GM23338 (cell line): ENCODE data around the gene MVP. TPM values are rescaled to one million over a fixed set of nuclear protein-coding genes. Genes with fewer than 3 reads are reported as not detected.

Experiments used
- ATAC-seq: fragments of 200-7000 bp; cut with Tn5 transposase; 3 replicates; pipeline ENCODE4 v1.9.1; 2020
- DNase-seq: peaks from one replicate; pipeline ENCODE4 v3.0.0-alpha.2; 2015; ENCODE audit warnings: low spot score
- H2AFZ ChIP-seq: fragments of 200-600 bp; sonication (generic); 2 replicates; pipeline ENCODE4 v1.8.0; 2016; ENCODE audit warnings: antibody characterized with exemption, mild to moderate bottlenecking, moderate library complexity
- H3F3A ChIP-seq: fragments of 200-600 bp; sonication (generic); replicated peaks from 2 replicates; pipeline ENCODE4 v1.8.0; 2017; ENCODE audit warnings: antibody characterized with exemption, mixed run types, low read depth
- H3K27ac ChIP-seq: fragments of 200-600 bp; sonication (generic); 2 replicates; pipeline ENCODE4 v1.6.1; 2016; ENCODE audit warnings: low read depth
- H3K27me3 ChIP-seq: fragments of 200-600 bp; sonication (generic); 2 replicates; pipeline ENCODE4 v1.8.0; 2016; ENCODE audit warnings: mild to moderate bottlenecking, mixed run types, moderate library complexity; ENCODE audit not compliant: insufficient read depth
- H3K36me3 ChIP-seq: fragments of 200-600 bp; sonication (generic); 2 replicates; pipeline ENCODE4 v1.8.0; 2016; ENCODE audit warnings: mild to moderate bottlenecking; ENCODE audit not compliant: insufficient read depth
- H3K4me1 ChIP-seq: fragments of 200-600 bp; sonication (generic); 2 replicates; pipeline ENCODE4 v1.8.0; 2016; ENCODE audit warnings: mild to moderate bottlenecking, moderate library complexity; ENCODE audit not compliant: insufficient read depth
- H3K4me2 ChIP-seq: fragments of 200-600 bp; sonication (generic); 2 replicates; pipeline ENCODE4 v1.7.1; 2017; ENCODE audit warnings: mixed run types
- H3K4me3 ChIP-seq: fragments of 200-600 bp; sonication (generic); 2 replicates; pipeline ENCODE4 v1.6.1; 2016; ENCODE audit warnings: mixed run types
- H3K79me2 ChIP-seq: fragments of 200-600 bp; sonication (generic); replicated peaks from 2 replicates; pipeline ENCODE4 v1.8.0; 2017; ENCODE audit warnings: mild to moderate bottlenecking; ENCODE audit not compliant: insufficient read depth
- H3K9me2 ChIP-seq: fragments of 200-600 bp; sonication (generic); 2 replicates; pipeline ENCODE4 v1.8.0; 2017; ENCODE audit not compliant: insufficient read depth
- H4K20me1 ChIP-seq: fragments of 200-600 bp; sonication (generic); replicated peaks from 2 replicates; pipeline ENCODE4 v1.8.0; 2017; ENCODE audit warnings: mild to moderate bottlenecking; ENCODE audit not compliant: insufficient read depth
- H3K27ac Mint-ChIP-seq: 2 replicates; pipeline ENCODE4 v1.8.0; 2020; ENCODE audit warnings: inconsistent platforms, mild to moderate bottlenecking, moderate library complexity, mixed read lengths
- H3K27me3 Mint-ChIP-seq: 3 replicates; pipeline ENCODE4 v1.8.0; 2022; ENCODE audit warnings: low read depth, mild to moderate bottlenecking, moderate library complexity, mixed read lengths, inconsistent platforms; ENCODE audit not compliant: insufficient read depth, poor library complexity
- H3K36me3 Mint-ChIP-seq: 3 replicates; pipeline ENCODE4 v1.8.0; 2021; ENCODE audit warnings: low read depth, mild to moderate bottlenecking, inconsistent platforms, moderate library complexity, mixed read lengths
- H3K4me1 Mint-ChIP-seq: 3 replicates; pipeline ENCODE4 v1.8.0; 2020; ENCODE audit warnings: mild to moderate bottlenecking, inconsistent platforms, mixed read lengths
- H3K4me3 Mint-ChIP-seq: 3 replicates; pipeline ENCODE4 v1.8.0; 2021; ENCODE audit warnings: moderate library complexity, mild to moderate bottlenecking, inconsistent platforms, mixed read lengths
- H3K9me3 Mint-ChIP-seq: 3 replicates; pipeline ENCODE4 v1.8.0; 2020; ENCODE audit warnings: moderate library complexity, mild to moderate bottlenecking, inconsistent platforms, mixed read lengths
- EZH2phosphoT487 ChIP-seq: fragments of 200-600 bp; sonication (generic); IDR thresholded peaks from one replicate; pipeline ENCODE4 v1.8.1; 2018; ENCODE audit warnings: antibody characterized with exemption; ENCODE audit not compliant: unreplicated experiment
- JUNB ChIP-seq: IDR thresholded peaks from one replicate; pipeline ENCODE4 v1.6.1; 2016; ENCODE audit warnings: antibody characterized with exemption; ENCODE audit not compliant: unreplicated experiment
- NANOG ChIP-seq: IDR thresholded peaks from 2 replicates; pipeline ENCODE4 v1.6.1; 2016; ENCODE audit warnings: antibody characterized with exemption, borderline replicate concordance
- POLR2AphosphoS5 ChIP-seq: IDR thresholded peaks from 2 replicates; pipeline ENCODE4 v1.6.1; 2016; ENCODE audit warnings: antibody characterized with exemption, low read depth
- STAT1 ChIP-seq: IDR thresholded peaks from one replicate; pipeline ENCODE4 v1.6.1; 2016; ENCODE audit warnings: antibody characterized with exemption; ENCODE audit not compliant: unreplicated experiment
- ZNF331 ChIP-seq: fragments of 250-450 bp; sonication (Bioruptor Pico); IDR thresholded peaks from 2 replicates; pipeline ENCODE4 v1.5.0; 2020; ENCODE audit warnings: low read depth, mild to moderate bottlenecking, moderate library complexity
- polyA plus RNA-seq: library from polyadenylated mRNA; unstranded; fragments of >200 nt; fragmentation: Nextera tagmentation; extraction: Ambion mirVana; gene quantifications from 2 replicates; pipeline ENCODE4 v1.2.1, GENCODE V29; 2016
- total RNA-seq: library from RNA; depleted of rRNA; stranded (reverse); fragments of >200 nt; shearing (Covaris generic); gene quantifications from 2 replicates; pipeline ENCODE4 v1.2.3, GENCODE V29; 2014
- TF ChIP-seq, protein P1 (sequence below), 2 experiments: fragments of 200-600 bp in 1 of 2; sonication (generic) in 1 of 2; conservative IDR thresholded peaks; 2 replicates each; pipeline versions ENCODE4 v1.5.1 to v1.6.1; 2016 to 2017; ENCODE audit warnings: antibody characterized with exemption in 2 of 2, low read depth in 2 of 2, mild to moderate bottlenecking in 2 of 2, moderate library complexity in 1 of 2
- TF ChIP-seq, protein P2 (sequence below): IDR thresholded peaks from one replicate; pipeline ENCODE4 v1.6.1; 2018; ENCODE audit warnings: antibody characterized with exemption; ENCODE audit not compliant: unreplicated experiment
- TF ChIP-seq, protein P3 (sequence below): fragments of 250-450 bp; sonication (Bioruptor Pico); IDR thresholded peaks from 2 replicates; pipeline ENCODE4 v1.5.0; 2020; ENCODE audit warnings: mild to moderate bottlenecking, moderate library complexity
- TF ChIP-seq, protein P4 (sequence below): IDR thresholded peaks from 2 replicates; pipeline ENCODE4 v1.6.1; 2016; ENCODE audit warnings: antibody characterized with exemption

MVP gene
- total and polyA plus RNA-seq, 2 experiments from 2014 or later = 1.4 to 3.7 TPM

DNA sequence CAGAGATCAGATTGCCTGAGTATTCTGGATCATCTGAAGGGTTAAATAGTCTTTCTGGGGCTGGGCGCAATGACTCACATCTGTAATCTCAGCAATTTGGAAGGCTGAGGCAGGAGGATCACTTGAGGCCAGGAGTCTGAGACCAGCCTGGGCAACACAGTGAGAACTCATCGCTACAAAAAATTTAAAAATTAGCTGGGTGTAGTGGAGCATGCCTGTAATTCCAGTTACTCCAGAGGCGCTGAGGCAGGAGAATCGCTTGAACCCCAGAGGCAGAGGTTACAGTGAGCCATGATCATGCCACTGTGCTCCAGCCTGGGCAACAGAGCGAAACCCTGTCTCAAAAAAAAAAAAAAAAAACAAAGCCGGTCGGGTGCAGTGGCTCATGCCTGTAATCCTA, 15.7 kb downstream of the MVP start:
- H3K4me1 Mint-ChIP-seq = no peaks in the 10 kb centered on the region; the same call in 2 of the 3 replicates
- H3K27ac Mint-ChIP-seq = no peak overlapping the region
- Histone ChIP-seq H2AFZ (no peak overlapping the region), H4K20me1 (no peaks in the 10 kb centered on the region), H3K27ac (no peak overlapping the region), H3K4me2 (no peak overlapping the region), H3K9me2 (no peaks in the 10 kb centered on the region), H3K4me1 (no peaks in the 10 kb centered on the region), H3K36me3 (no peaks in the 10 kb centered on the region), H3F3A (no peaks in the 10 kb centered on the region), H3K27me3 (no peaks in the 10 kb centered on the region), H3K79me2 (no peaks in the 10 kb centered on the region), H3K4me3 (no peak overlapping the region)
- TF ChIP-seq, protein P1, sequence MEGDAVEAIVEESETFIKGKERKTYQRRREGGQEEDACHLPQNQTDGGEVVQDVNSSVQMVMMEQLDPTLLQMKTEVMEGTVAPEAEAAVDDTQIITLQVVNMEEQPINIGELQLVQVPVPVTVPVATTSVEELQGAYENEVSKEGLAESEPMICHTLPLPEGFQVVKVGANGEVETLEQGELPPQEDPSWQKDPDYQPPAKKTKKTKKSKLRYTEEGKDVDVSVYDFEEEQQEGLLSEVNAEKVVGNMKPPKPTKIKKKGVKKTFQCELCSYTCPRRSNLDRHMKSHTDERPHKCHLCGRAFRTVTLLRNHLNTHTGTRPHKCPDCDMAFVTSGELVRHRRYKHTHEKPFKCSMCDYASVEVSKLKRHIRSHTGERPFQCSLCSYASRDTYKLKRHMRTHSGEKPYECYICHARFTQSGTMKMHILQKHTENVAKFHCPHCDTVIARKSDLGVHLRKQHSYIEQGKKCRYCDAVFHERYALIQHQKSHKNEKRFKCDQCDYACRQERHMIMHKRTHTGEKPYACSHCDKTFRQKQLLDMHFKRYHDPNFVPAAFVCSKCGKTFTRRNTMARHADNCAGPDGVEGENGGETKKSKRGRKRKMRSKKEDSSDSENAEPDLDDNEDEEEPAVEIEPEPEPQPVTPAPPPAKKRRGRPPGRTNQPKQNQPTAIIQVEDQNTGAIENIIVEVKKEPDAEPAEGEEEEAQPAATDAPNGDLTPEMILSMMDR (conservative IDR thresholded peaks at IDR 0.05; ENCODE audit: low read depth in 2 of 2) = no peak
- no peak for TF ChIP-seq EZH2phosphoT487
- TF ChIP-seq NANOG = no peak
- TF ChIP-seq POLR2AphosphoS5 = no peak
- TF ChIP-seq, protein P2, sequence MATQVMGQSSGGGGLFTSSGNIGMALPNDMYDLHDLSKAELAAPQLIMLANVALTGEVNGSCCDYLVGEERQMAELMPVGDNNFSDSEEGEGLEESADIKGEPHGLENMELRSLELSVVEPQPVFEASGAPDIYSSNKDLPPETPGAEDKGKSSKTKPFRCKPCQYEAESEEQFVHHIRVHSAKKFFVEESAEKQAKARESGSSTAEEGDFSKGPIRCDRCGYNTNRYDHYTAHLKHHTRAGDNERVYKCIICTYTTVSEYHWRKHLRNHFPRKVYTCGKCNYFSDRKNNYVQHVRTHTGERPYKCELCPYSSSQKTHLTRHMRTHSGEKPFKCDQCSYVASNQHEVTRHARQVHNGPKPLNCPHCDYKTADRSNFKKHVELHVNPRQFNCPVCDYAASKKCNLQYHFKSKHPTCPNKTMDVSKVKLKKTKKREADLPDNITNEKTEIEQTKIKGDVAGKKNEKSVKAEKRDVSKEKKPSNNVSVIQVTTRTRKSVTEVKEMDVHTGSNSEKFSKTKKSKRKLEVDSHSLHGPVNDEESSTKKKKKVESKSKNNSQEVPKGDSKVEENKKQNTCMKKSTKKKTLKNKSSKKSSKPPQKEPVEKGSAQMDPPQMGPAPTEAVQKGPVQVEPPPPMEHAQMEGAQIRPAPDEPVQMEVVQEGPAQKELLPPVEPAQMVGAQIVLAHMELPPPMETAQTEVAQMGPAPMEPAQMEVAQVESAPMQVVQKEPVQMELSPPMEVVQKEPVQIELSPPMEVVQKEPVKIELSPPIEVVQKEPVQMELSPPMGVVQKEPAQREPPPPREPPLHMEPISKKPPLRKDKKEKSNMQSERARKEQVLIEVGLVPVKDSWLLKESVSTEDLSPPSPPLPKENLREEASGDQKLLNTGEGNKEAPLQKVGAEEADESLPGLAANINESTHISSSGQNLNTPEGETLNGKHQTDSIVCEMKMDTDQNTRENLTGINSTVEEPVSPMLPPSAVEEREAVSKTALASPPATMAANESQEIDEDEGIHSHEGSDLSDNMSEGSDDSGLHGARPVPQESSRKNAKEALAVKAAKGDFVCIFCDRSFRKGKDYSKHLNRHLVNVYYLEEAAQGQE = no peak
- TF ChIP-seq, protein P3, sequence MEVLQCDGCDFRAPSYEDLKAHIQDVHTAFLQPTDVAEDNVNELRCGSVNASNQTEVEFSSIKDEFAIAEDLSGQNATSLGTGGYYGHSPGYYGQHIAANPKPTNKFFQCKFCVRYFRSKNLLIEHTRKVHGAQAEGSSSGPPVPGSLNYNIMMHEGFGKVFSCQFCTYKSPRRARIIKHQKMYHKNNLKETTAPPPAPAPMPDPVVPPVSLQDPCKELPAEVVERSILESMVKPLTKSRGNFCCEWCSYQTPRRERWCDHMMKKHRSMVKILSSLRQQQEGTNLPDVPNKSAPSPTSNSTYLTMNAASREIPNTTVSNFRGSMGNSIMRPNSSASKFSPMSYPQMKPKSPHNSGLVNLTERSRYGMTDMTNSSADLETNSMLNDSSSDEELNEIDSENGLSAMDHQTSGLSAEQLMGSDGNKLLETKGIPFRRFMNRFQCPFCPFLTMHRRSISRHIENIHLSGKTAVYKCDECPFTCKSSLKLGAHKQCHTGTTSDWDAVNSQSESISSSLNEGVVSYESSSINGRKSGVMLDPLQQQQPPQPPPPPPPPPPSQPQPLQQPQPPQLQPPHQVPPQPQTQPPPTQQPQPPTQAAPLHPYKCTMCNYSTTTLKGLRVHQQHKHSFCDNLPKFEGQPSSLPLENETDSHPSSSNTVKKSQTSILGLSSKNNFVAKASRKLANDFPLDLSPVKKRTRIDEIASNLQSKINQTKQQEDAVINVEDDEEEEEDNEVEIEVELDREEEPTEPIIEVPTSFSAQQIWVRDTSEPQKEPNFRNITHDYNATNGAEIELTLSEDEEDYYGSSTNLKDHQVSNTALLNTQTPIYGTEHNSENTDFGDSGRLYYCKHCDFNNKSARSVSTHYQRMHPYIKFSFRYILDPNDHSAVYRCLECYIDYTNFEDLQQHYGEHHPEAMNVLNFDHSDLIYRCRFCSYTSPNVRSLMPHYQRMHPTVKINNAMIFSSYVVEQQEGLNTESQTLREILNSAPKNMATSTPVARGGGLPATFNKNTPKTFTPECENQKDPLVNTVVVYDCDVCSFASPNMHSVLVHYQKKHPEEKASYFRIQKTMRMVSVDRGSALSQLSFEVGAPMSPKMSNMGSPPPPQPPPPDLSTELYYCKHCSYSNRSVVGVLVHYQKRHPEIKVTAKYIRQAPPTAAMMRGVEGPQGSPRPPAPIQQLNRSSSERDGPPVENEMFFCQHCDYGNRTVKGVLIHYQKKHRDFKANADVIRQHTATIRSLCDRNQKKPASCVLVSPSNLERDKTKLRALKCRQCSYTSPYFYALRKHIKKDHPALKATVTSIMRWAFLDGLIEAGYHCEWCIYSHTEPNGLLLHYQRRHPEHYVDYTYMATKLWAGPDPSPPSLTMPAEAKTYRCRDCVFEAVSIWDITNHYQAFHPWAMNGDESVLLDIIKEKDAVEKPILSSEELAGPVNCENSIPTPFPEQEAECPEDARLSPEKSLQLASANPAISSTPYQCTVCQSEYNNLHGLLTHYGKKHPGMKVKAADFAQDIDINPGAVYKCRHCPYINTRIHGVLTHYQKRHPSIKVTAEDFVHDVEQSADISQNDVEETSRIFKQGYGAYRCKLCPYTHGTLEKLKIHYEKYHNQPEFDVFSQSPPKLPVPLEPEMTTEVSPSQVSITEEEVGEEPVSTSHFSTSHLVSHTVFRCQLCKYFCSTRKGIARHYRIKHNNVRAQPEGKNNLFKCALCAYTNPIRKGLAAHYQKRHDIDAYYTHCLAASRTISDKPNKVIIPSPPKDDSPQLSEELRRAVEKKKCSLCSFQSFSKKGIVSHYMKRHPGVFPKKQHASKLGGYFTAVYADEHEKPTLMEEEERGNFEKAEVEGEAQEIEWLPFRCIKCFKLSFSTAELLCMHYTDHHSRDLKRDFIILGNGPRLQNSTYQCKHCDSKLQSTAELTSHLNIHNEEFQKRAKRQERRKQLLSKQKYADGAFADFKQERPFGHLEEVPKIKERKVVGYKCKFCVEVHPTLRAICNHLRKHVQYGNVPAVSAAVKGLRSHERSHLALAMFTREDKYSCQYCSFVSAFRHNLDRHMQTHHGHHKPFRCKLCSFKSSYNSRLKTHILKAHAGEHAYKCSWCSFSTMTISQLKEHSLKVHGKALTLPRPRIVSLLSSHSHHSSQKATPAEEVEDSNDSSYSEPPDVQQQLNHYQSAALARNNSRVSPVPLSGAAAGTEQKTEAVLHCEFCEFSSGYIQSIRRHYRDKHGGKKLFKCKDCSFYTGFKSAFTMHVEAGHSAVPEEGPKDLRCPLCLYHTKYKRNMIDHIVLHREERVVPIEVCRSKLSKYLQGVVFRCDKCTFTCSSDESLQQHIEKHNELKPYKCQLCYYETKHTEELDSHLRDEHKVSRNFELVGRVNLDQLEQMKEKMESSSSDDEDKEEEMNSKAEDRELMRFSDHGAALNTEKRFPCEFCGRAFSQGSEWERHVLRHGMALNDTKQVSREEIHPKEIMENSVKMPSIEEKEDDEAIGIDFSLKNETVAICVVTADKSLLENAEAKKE (CRISPR knock-in tag) = no peak
- TF ChIP-seq ZNF331 (CRISPR knock-in tag) = no peak
- no peak for TF ChIP-seq JUNB
- TF ChIP-seq STAT1 = no peak
- TF ChIP-seq, protein P4, sequence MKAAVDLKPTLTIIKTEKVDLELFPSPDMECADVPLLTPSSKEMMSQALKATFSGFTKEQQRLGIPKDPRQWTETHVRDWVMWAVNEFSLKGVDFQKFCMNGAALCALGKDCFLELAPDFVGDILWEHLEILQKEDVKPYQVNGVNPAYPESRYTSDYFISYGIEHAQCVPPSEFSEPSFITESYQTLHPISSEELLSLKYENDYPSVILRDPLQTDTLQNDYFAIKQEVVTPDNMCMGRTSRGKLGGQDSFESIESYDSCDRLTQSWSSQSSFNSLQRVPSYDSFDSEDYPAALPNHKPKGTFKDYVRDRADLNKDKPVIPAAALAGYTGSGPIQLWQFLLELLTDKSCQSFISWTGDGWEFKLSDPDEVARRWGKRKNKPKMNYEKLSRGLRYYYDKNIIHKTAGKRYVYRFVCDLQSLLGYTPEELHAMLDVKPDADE = no peak
- DNase-seq = no peak
- no peak overlapping the region for H3K4me3 Mint-ChIP-seq
- peaks cover 3% of the 10 kb centered on the region for H3K27me3 Mint-ChIP-seq
- H3K36me3 Mint-ChIP-seq = no peaks in the 10 kb centered on the region
- no peaks in the 10 kb centered on the region for H3K9me3 Mint-ChIP-seq
- no peak for ATAC-seq
